HEK293T (cell line): ENCODE measurements around the gene AGAP2.

Experiments used
- CTCF ChIA-PET: fragments of 350-600 bp; formaldehyde crosslinking; extraction: SDS; loops from one replicate; lab custom pipeline; 2021; ENCODE audit warnings: antibody characterized with exemption, inconsistent platforms; lab: Yijun Ruan, JAX
- POLR2A ChIA-PET: fragments of 350-600 bp; formaldehyde crosslinking; extraction: SDS; loops from one replicate; lab custom pipeline; 2020; ENCODE audit warnings: antibody characterized with exemption, inconsistent platforms; lab: Yijun Ruan, JAX
- DNase-seq: peaks from one replicate; pipeline ENCODE4 v3.0.0; 2012; ENCODE audit warnings: mixed read lengths; ENCODE audit errors: extremely low spot score
- ARNT ChIP-seq: fragments of 450-650 bp; IDR thresholded peaks from 2 replicates; pipeline ENCODE4 v1.6.1; 2017; ENCODE audit warnings: mild to moderate bottlenecking
- BHLHE40 ChIP-seq: fragments of 450-650 bp; IDR thresholded peaks from 2 replicates; pipeline ENCODE4 v1.6.1; 2016; ENCODE audit warnings: mild to moderate bottlenecking, moderate library complexity, borderline replicate concordance
- CTBP1 ChIP-seq: fragments of 450-650 bp; IDR thresholded peaks from 2 replicates; pipeline ENCODE4 v1.6.1; 2016; ENCODE audit warnings: borderline replicate concordance
- ELF4 ChIP-seq: fragments of 450-650 bp; IDR thresholded peaks from 2 replicates; pipeline ENCODE4 v1.6.1; 2017; ENCODE audit warnings: antibody characterized with exemption
- FOXA1 ChIP-seq: fragments of 450-650 bp; IDR thresholded peaks from 2 replicates; pipeline ENCODE4 v1.6.1; 2016; ENCODE audit warnings: mild to moderate bottlenecking
- FOXK2 ChIP-seq: fragments of 450-650 bp; IDR thresholded peaks from 2 replicates; pipeline ENCODE4 v1.6.1; 2016; ENCODE audit warnings: mild to moderate bottlenecking
- FOXM1 ChIP-seq: fragments of 450-650 bp; IDR thresholded peaks from 2 replicates; pipeline ENCODE4 v1.6.1; 2017; ENCODE audit warnings: mild to moderate bottlenecking, borderline replicate concordance
- HDGF ChIP-seq: fragments of 450-650 bp; IDR thresholded peaks from 2 replicates; pipeline ENCODE4 v1.6.1; 2017; ENCODE audit warnings: antibody characterized with exemption, borderline replicate concordance
- L3MBTL2 ChIP-seq: fragments of 450-650 bp; conservative IDR thresholded peaks from 2 replicates; pipeline ENCODE4 v1.6.1; 2016; ENCODE audit warnings: mild to moderate bottlenecking
- LEF1 ChIP-seq: fragments of 450-650 bp; IDR thresholded peaks from 2 replicates; pipeline ENCODE4 v1.6.1; 2017; ENCODE audit warnings: mild to moderate bottlenecking, borderline replicate concordance
- NFRKB ChIP-seq: fragments of 450-650 bp; IDR thresholded peaks from 2 replicates; pipeline ENCODE4 v1.6.1; 2016; ENCODE audit warnings: mild to moderate bottlenecking, moderate library complexity
- PKNOX1 ChIP-seq: fragments of 450-650 bp; IDR thresholded peaks from 2 replicates; pipeline ENCODE4 v1.6.1; 2016
- SP1 ChIP-seq: fragments of 450-650 bp; IDR thresholded peaks from 2 replicates; pipeline ENCODE4 v1.6.1; 2017
- SUZ12 ChIP-seq: fragments of 450-650 bp; IDR thresholded peaks from 2 replicates; pipeline ENCODE4 v1.6.1; 2016; ENCODE audit warnings: mild to moderate bottlenecking
- TARDBP ChIP-seq: fragments of 450-650 bp; IDR thresholded peaks from 2 replicates; pipeline ENCODE4 v1.6.1; 2016
- ZNF384 ChIP-seq: fragments of 450-650 bp; IDR thresholded peaks from 2 replicates; pipeline ENCODE4 v1.6.1; 2016

Gene AGAP2

GRCh38 chr12:57781244-57781643 is 42.7 kb upstream of the AGAP2 start:
- DNase-seq = no peak
- ChIA-PET CTCF (interaction anchor here (1.1 kb wide), 1 partner anchor 9 kb away, joined by 3 read pairs; the partner anchor contains the start of gene METTL1), POLR2A (interaction anchor here (3.1 kb wide), 1 partner anchor 9 kb away, joined by 28 read pairs; the partner anchor contains the start of genes EEF1AKMT3 and METTL1)
- no peak for TF ChIP-seq FOXK2
- no peak for TF ChIP-seq HDGF
- no peak for TF ChIP-seq SUZ12
- no peak for TF ChIP-seq NFRKB
- TF ChIP-seq CTBP1 = no peak
- no peak for TF ChIP-seq SP1
- no peak for TF ChIP-seq FOXA1
- TF ChIP-seq L3MBTL2 = no peak
- no peak for TF ChIP-seq PKNOX1
- no peak for TF ChIP-seq ELF4
- no peak for TF ChIP-seq LEF1

GRCh38 chr12:57780284-57780897 is 41.8 kb upstream of the AGAP2 start:
- ChIA-PET CTCF (interaction anchor here (0.7 kb wide), 1 partner anchor 1148 kb away, joined by 3 read pairs; no protein-coding TSS in a partner anchor), POLR2A (interaction anchor here (3.1 kb wide), 1 partner anchor 8 kb away, joined by 28 read pairs; the partner anchor contains the start of genes EEF1AKMT3 and METTL1)
- no peak for DNase-seq
- no peak for TF ChIP-seq SP1
- TF ChIP-seq FOXA1 = no peak
- TF ChIP-seq PKNOX1 = no peak
- no peak for TF ChIP-seq ELF4
- no peak for TF ChIP-seq ARNT
- TF ChIP-seq FOXM1 = no peak
- TF ChIP-seq NFRKB = no peak
- TF ChIP-seq FOXK2 = no peak
- no peak for TF ChIP-seq CTBP1
- no peak for TF ChIP-seq TARDBP
- no peak for TF ChIP-seq LEF1
- TF ChIP-seq L3MBTL2 = no peak
- TF ChIP-seq BHLHE40 = no peak

- DNase-seq = no peak
- ChIA-PET POLR2A (no interaction called here), CTCF (interaction anchor here (0.7 kb wide), 1 partner anchor 1149 kb away, joined by 3 read pairs; no protein-coding TSS in a partner anchor)
- no peak for TF ChIP-seq LEF1
- no peak for TF ChIP-seq L3MBTL2
- no peak for TF ChIP-seq ELF4
- TF ChIP-seq HDGF = no peak
- TF ChIP-seq TARDBP = no peak
- TF ChIP-seq FOXA1 = no peak
- TF ChIP-seq FOXM1 = no peak
- TF ChIP-seq SP1 = no peak
These were observed 41.2 kb upstream of the AGAP2 start for GRCh38 chr12:57779736-57780135.

GRCh38 chr12:57777911-57778310 is 39.4 kb upstream of the AGAP2 start:
- no peak for DNase-seq
- CTCF ChIA-PET = interaction anchor here (1.0 to 1.1 kb wide), 2 partner anchors 19 to 21 kb away, joined by 3 read pairs; no protein-coding TSS in a partner anchor
- TF ChIP-seq FOXK2 (no peak), ZNF384 (no peak), CTBP1 (no peak), LEF1 (no peak), NFRKB (no peak), ELF4 (no peak), BHLHE40 (no peak)
- POLR2A ChIA-PET = no interaction called here

GRCh38 chr12:57777367-57777766 is 38.8 kb upstream of the AGAP2 start:
- POLR2A ChIA-PET = no interaction called here
- CTCF ChIA-PET = interaction anchor here (1.1 kb wide), 1 partner anchor 18 kb away, joined by 3 read pairs; no protein-coding TSS in a partner anchor
- TF ChIP-seq FOXM1 = no peak
- no peak for TF ChIP-seq L3MBTL2
- TF ChIP-seq NFRKB = no peak
- no peak for TF ChIP-seq CTBP1
- DNase-seq = no peak

GRCh38 chr12:57776247-57776587 is 37.7 kb upstream of the AGAP2 start:
- no peak for DNase-seq
- POLR2A ChIA-PET = no interaction called here
- TF ChIP-seq FOXK2 (no peak), ARNT (no peak), L3MBTL2 (no peak), CTBP1 (no peak)
- CTCF ChIA-PET = no interaction called here

- POLR2A ChIA-PET = interaction anchor here (1.5 kb wide), 1 partner anchor 8 kb away, joined by 3 read pairs; no protein-coding TSS in a partner anchor
- DNase-seq = no peak
- CTCF ChIA-PET = no interaction called here
These were observed 37.2 kb upstream of the AGAP2 start for GRCh38 chr12:57775563-57776246.

More at GRCh38 chr12:57775563-57776246, 37.2 kb upstream of the AGAP2 start:
- TF ChIP-seq FOXM1 (no peak), TARDBP (no peak), CTBP1 (no peak), FOXK2 (no peak)
